Right atrium auricular region (tissue), 2 donors: ENCODE results near the gene EML6. TPM values are rescaled to one million over a fixed set of nuclear protein-coding genes. Genes with fewer than 3 reads are reported as not detected.

Experiments used
- DNase-seq: peaks from one replicate; pipeline ENCODE4 v3.0.0-alpha.2; 2019; ENCODE audit warnings: low spot score
- H3K27ac ChIP-seq, 2 donors: fragments of 200-600 bp; sonication (generic); 1 replicate in 1 of 2; 2 replicates in 1 of 2; pipeline ENCODE4 v1.5.1; 2016 to 2019
- H3K27me3 ChIP-seq, 2 donors: fragments of 200-600 bp; sonication (generic); one replicate each; pipeline versions ENCODE4 v1.5.1 to v1.6.0; 2017 to 2019
- H3K36me3 ChIP-seq: fragments of 200-600 bp; sonication (generic); one replicate; pipeline ENCODE4 v1.5.1; 2016
- H3K4me1 ChIP-seq, 2 donors: fragments of 200-600 bp; sonication (generic); one replicate each; pipeline versions ENCODE4 v1.5.1 to v1.6.0; 2017 to 2019
- H3K4me3 ChIP-seq, 2 donors: fragments of 200-600 bp; sonication (generic); 1 replicate in 1 of 2; 2 replicates in 1 of 2; pipeline ENCODE4 v1.5.1; 2017 to 2019; ENCODE audit warnings: mild to moderate bottlenecking in 1 of 2, moderate library complexity in 1 of 2
- H3K9me3 ChIP-seq, 2 donors: fragments of 200-600 bp; sonication (generic); one replicate each; pipeline ENCODE4 v1.5.1; 2019
- total RNA-seq, 2 donors: library from RNA; depleted of rRNA; stranded (reverse); fragments of >200 nt; gene quantifications; one replicate each; pipeline ENCODE4 v1.1.0, GENCODE V29; 2016
- TF ChIP-seq, protein P1 (sequence below), 2 donors: fragments of 200-600 bp; sonication (generic); IDR thresholded peaks; one replicate each; pipeline ENCODE4 v1.5.1; 2019; ENCODE audit warnings: antibody characterized with exemption in 2 of 2

The EML6 gene
- total RNA-seq, 2 donors from 2014 or later: 1.1 to 1.2 TPM

DNA sequence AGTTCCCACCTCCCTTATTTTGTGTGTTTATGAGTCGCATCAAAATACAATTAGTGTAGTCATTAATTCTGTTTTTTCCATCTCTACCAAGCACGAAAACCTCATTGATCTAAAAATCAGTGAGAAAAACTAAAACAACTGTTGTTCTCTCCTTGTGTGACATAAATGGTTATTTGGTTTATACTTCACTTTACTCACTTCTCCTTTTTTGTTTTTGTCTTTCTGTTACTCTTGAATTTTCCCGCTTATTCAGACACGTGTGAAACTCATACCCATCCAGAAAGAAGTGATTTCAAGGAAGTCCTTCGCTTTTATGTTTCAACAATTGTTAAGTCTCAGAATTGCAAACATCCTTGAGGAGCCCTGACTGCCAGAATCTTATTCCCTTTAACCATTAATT, 121.6 kb downstream of the EML6 start:
- DNase-seq: no peak
- Histone ChIP-seq H3K27ac (no peak overlapping the region), H3K27me3 (no peaks in the 10 kb centered on the region), H3K4me1 (no peaks in the 10 kb centered on the region), H3K36me3 (no peaks in the 10 kb centered on the region), H3K9me3 (no peaks in the 10 kb centered on the region), H3K4me3 (no peak overlapping the region)
- TF ChIP-seq, protein P1, sequence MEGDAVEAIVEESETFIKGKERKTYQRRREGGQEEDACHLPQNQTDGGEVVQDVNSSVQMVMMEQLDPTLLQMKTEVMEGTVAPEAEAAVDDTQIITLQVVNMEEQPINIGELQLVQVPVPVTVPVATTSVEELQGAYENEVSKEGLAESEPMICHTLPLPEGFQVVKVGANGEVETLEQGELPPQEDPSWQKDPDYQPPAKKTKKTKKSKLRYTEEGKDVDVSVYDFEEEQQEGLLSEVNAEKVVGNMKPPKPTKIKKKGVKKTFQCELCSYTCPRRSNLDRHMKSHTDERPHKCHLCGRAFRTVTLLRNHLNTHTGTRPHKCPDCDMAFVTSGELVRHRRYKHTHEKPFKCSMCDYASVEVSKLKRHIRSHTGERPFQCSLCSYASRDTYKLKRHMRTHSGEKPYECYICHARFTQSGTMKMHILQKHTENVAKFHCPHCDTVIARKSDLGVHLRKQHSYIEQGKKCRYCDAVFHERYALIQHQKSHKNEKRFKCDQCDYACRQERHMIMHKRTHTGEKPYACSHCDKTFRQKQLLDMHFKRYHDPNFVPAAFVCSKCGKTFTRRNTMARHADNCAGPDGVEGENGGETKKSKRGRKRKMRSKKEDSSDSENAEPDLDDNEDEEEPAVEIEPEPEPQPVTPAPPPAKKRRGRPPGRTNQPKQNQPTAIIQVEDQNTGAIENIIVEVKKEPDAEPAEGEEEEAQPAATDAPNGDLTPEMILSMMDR (IDR thresholded peaks at IDR 0.05): no peak

GRCh38 chr2:54845514-54845913, 122.1 kb downstream of the EML6 start:
- Histone ChIP-seq H3K27me3 (no peaks in the 10 kb centered on the region), H3K36me3 (no peaks in the 10 kb centered on the region), H3K4me3 (no peak overlapping the region), H3K9me3 (no peaks in the 10 kb centered on the region), H3K27ac (no peak overlapping the region), H3K4me1 (no peaks in the 10 kb centered on the region)
- TF ChIP-seq, protein P1 (IDR thresholded peaks at IDR 0.05): no peak
- DNase-seq: no peak

- H3K4me3 ChIP-seq: no peak overlapping the region
- TF ChIP-seq, protein P1 (IDR thresholded peaks at IDR 0.05): no peak
- no peaks in the 10 kb centered on the region for H3K27me3 ChIP-seq
- no peak overlapping the region for H3K27ac ChIP-seq
- no peak for DNase-seq
- no peaks in the 10 kb centered on the region for H3K36me3 ChIP-seq
- H3K4me1 ChIP-seq: no peaks in the 10 kb centered on the region
- no peaks in the 10 kb centered on the region for H3K9me3 ChIP-seq
Measured at GRCh38 chr2:54850171-54851122, 127.0 kb downstream of the EML6 start.

DNA sequence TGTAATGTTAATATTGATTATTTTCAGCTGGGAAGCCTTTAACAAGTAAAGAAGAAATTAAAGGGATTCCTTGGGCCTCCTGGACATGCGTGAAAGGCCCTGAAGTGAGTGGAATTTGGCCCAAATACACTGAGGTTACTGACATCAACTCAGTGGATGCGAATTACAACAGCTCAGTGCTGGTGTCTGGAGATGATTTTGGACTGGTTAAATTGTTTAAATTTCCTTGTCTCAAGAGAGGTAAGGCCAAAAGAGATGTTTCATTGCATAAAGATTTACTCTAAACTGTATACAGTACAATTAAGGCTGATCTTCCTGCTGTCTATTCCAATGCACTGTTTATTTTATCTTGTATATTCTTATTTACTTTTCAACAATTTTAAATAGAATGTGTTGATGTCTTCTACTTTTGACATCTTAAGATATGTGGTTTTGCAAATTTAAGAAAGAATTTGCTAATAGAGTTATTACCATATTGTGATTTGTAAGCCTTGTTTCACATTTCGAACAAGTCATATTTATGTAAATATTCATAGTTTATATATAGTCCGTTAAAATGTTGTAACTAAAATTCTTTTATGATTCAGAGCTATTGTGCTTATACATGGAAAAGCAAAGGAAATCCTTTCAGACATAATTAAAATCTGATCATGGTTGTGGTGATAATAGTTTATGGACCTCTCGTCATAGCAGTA, 130.3 kb downstream of the EML6 start:
- Histone ChIP-seq H3K4me1 (no peaks in the 10 kb centered on the region), H3K27me3 (no peaks in the 10 kb centered on the region), H3K9me3 (no peaks in the 10 kb centered on the region), H3K4me3 (no peak overlapping the region), H3K36me3 (no peaks in the 10 kb centered on the region), H3K27ac (no peak overlapping the region)
- TF ChIP-seq, protein P1 (IDR thresholded peaks at IDR 0.05): no peak
- DNase-seq: no peak

DNA sequence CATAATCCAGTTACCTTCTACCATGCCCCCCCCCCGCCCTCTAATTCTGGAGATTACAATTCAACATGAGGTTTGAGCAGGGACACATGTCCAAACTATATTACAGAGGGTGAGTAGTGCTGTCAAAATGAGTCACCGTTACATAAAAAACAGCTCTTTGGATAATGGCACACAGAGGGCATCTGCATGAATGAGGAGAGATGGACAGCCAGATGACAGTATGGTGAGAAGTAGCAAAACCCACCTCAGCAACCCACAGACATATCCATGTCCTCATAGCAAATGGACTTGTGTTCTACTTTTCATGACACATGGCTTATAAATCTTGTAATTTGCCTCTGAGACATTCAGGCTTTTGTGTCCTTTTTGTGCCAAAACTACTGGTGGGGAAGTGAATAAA, 132.0 kb downstream of the EML6 start:
- no peaks in the 10 kb centered on the region for H3K27me3 ChIP-seq
- no peaks in the 10 kb centered on the region for H3K4me1 ChIP-seq
- no peak overlapping the region for H3K4me3 ChIP-seq
- H3K36me3 ChIP-seq: no peaks in the 10 kb centered on the region
- no peak overlapping the region for H3K27ac ChIP-seq
- DNase-seq: no peak
- TF ChIP-seq, protein P1 (IDR thresholded peaks at IDR 0.05): no peak
- H3K9me3 ChIP-seq: no peaks in the 10 kb centered on the region
